ENCODE results near the gene IPO11. TPM values are rescaled to one million over a fixed set of nuclear protein-coding genes. Genes with fewer than 3 reads are reported as not detected.

The IPO11 gene
- total RNA-seq, 4 donors from 2014 or later, result 20.4 to 44.6 (median 34.1) TPM

DNA sequence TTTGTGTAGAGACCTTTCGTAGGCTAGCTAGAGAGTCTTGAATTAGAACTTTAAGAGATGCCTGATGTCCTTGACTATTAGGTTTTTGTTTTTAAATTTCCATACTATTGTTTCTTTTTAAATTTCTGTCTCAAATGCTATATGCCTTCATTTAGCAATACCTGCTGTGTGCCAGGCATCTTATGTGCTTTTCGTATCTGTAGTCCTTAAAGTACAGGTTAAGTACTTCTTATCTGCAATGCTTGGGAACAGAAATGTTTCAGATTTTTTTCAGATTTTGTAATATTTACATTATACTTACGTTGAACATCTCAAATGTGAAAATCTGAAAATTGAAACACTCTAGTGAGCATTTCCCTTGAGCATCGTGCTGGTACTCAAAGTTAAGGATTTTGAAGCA, 49.0 kb downstream of the IPO11 start:
- WGBS, 2 donors, result 79 to 82% methylated on average over 4 of the region's 4 CpGs

GRCh38 chr5:62465985-62466925, 53.7 kb downstream of the IPO11 start:
- TF ChIP-seq, protein P1, sequence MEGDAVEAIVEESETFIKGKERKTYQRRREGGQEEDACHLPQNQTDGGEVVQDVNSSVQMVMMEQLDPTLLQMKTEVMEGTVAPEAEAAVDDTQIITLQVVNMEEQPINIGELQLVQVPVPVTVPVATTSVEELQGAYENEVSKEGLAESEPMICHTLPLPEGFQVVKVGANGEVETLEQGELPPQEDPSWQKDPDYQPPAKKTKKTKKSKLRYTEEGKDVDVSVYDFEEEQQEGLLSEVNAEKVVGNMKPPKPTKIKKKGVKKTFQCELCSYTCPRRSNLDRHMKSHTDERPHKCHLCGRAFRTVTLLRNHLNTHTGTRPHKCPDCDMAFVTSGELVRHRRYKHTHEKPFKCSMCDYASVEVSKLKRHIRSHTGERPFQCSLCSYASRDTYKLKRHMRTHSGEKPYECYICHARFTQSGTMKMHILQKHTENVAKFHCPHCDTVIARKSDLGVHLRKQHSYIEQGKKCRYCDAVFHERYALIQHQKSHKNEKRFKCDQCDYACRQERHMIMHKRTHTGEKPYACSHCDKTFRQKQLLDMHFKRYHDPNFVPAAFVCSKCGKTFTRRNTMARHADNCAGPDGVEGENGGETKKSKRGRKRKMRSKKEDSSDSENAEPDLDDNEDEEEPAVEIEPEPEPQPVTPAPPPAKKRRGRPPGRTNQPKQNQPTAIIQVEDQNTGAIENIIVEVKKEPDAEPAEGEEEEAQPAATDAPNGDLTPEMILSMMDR (IDR thresholded peaks at IDR 0.05), result no peak
- TF ChIP-seq POLR2A (IDR thresholded peaks at IDR 0.05) (no peak), EP300 (IDR thresholded peaks at IDR 0.05) (no peak)
- H3K36me3 ChIP-seq, result peaks cover 0 to 21% (median 4%) of the 10 kb centered on the region in 3 donors
- no peaks in the 10 kb centered on the region for H3K27me3 ChIP-seq
- no peaks in the 10 kb centered on the region for H3K9me3 ChIP-seq
- no peak overlapping the region for H3K4me3 ChIP-seq
- DNase-seq (ENCODE audit: low spot score in 2 of 2), result no peak
- H3K4me1 ChIP-seq, result peaks cover 0 to 14% (median 0%) of the 10 kb centered on the region in 4 donors
- WGBS, 2 donors, result 65 to 68% methylated on average over 6 of the region's 6 CpGs
- no peak overlapping the region for H3K27ac ChIP-seq

More for the DNA sequence above, 49.0 kb downstream of the IPO11 start:
- no peak overlapping the region for H3K27ac ChIP-seq
- no peak for DNase-seq (ENCODE audit: low spot score in 2 of 2)
- H3K9me3 ChIP-seq, result no peaks in the 10 kb centered on the region
- no peak overlapping the region for H3K4me3 ChIP-seq
- TF ChIP-seq POLR2A (IDR thresholded peaks at IDR 0.05), result no peak
- no peak for TF ChIP-seq EP300 (IDR thresholded peaks at IDR 0.05)
- TF ChIP-seq, protein P1 (IDR thresholded peaks at IDR 0.05), result no peak
- H3K36me3 ChIP-seq, result peaks cover 0 to 3% (median 0%) of the 10 kb centered on the region in 3 donors
- no peaks in the 10 kb centered on the region for H3K27me3 ChIP-seq
- H3K4me1 ChIP-seq, result peaks cover 0 to 15% (median 0%) of the 10 kb centered on the region in 4 donors

GRCh38 chr5:62473209-62473608, 60.6 kb downstream of the IPO11 start:
- H3K4me1 ChIP-seq, result no peaks in the 10 kb centered on the region
- H3K36me3 ChIP-seq, result peaks cover 0 to 23% (median 4%) of the 10 kb centered on the region in 3 donors
- H3K4me3 ChIP-seq, result no peak overlapping the region
- WGBS, 2 donors, result 86 to 88% methylated on average over 1 of the region's 1 CpG
- no peaks in the 10 kb centered on the region for H3K27me3 ChIP-seq
- TF ChIP-seq, protein P1 (IDR thresholded peaks at IDR 0.05), result no peak
- TF ChIP-seq EP300 (IDR thresholded peaks at IDR 0.05) (no peak), POLR2A (IDR thresholded peaks at IDR 0.05) (no peak)
- no peaks in the 10 kb centered on the region for H3K9me3 ChIP-seq
- no peak overlapping the region for H3K27ac ChIP-seq
- no peak for DNase-seq (ENCODE audit: low spot score in 2 of 2)

DNA sequence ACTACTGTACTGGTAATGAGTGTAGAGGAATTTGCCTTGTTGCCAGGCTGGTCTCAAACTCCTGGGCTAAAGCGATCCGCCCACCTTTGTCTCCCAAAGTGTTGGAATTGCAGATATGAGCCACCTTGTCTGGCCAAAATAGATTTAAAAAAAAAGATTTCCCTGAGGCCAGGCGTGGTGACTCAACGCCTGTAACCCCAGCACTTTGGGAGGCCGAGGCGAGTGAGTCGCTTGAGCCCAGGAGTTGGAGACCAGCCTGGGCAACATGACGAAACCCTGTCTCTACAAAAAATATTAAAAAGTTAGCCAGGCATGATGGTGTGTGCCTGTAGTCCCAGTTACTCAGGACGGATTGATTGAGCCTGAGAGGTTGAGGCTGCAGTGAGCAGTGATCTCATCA, 62.5 kb downstream of the IPO11 start:
- no peak for DNase-seq (ENCODE audit: low spot score in 2 of 2)
- TF ChIP-seq, protein P1 (IDR thresholded peaks at IDR 0.05), result no peak
- Histone ChIP-seq H3K4me3 (no peak overlapping the region), H3K27ac (no peak overlapping the region), H3K27me3 (no peaks in the 10 kb centered on the region), H3K4me1 (no peaks in the 10 kb centered on the region), H3K9me3 (peaks cover 0 to 2% (median under 1%) of the 10 kb centered on the region in 4 donors), H3K36me3 (peaks cover 0 to 27% (median 0%) of the 10 kb centered on the region in 3 donors)
- 90 to 94% methylated on average over 9 of the region's 9 CpGs for WGBS, 2 donors

DNA sequence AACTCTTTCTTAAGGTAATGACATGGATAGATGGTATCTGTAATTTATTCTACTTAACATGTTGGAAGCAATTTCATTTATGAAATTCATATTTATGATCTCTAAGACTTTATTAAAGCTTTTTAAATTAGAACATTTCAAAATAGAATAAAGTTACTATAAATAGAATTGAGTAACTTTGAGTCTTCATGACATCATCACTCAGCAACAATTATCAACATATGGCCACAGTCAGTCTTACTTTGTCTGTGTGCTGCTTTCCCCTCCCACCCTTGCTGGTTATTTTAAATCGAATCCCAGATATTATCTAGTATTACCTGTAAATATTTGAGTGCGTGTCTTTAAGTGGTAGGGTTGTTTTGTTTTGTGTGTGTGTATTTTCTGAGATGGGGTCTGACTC, 65.2 kb downstream of the IPO11 start:
- Histone ChIP-seq H3K27me3 (no peaks in the 10 kb centered on the region), H3K36me3 (peaks cover 0 to 27% (median 0%) of the 10 kb centered on the region in 3 donors), H3K4me3 (no peak overlapping the region), H3K9me3 (peaks cover 0 to 4% (median 2%) of the 10 kb centered on the region in 4 donors), H3K4me1 (no peaks in the 10 kb centered on the region), H3K27ac (no peak overlapping the region)
- TF ChIP-seq EP300 (IDR thresholded peaks at IDR 0.05) (no peak), POLR2A (IDR thresholded peaks at IDR 0.05) (no peak)
- TF ChIP-seq, protein P1 (IDR thresholded peaks at IDR 0.05), result no peak
- DNase-seq (ENCODE audit: low spot score in 2 of 2), result no peak
- WGBS, 2 donors, result 97 to 98% methylated on average over 2 of the region's 2 CpGs
